Loucy (cell line): ENCODE results near the gene RALGDS.

ENCODE experiments used
- H2AFZ ChIP-seq: fragments of 200-600 bp; sonication (generic); 2 replicates; pipeline ENCODE4 v1.6.0; 2016; ENCODE audit warnings: antibody characterized with exemption, mild to moderate bottlenecking, low read length, moderate library complexity
- H3F3A ChIP-seq: fragments of 200-600 bp; 2 replicates; pipeline ENCODE4 v1.6.0; 2016; ENCODE audit warnings: antibody characterized with exemption, low read depth, mild to moderate bottlenecking
- H3K27me3 ChIP-seq: fragments of 200-600 bp; sonication (generic); 2 replicates; pipeline ENCODE4 v1.6.1; 2014; ENCODE audit warnings: low read length, mild to moderate bottlenecking; ENCODE audit not compliant: insufficient read depth, poor library complexity, severe bottlenecking
- H3K36me3 ChIP-seq: fragments of 200-600 bp; sonication (generic); 2 replicates; pipeline ENCODE4 v1.6.1; 2016; ENCODE audit warnings: low read length; ENCODE audit not compliant: insufficient read depth
- H3K4me1 ChIP-seq: fragments of 200-600 bp; sonication (generic); 2 replicates; pipeline ENCODE4 v1.5.1; 2014; ENCODE audit warnings: low read length, mild to moderate bottlenecking; ENCODE audit not compliant: insufficient read depth, poor library complexity, severe bottlenecking
- H3K4me2 ChIP-seq: fragments of 200-600 bp; sonication (generic); 2 replicates; pipeline ENCODE4 v1.6.0; 2014; ENCODE audit warnings: antibody characterized with exemption, low read length, low read depth, mild to moderate bottlenecking; ENCODE audit not compliant: poor library complexity, severe bottlenecking
- H3K4me3 ChIP-seq: fragments of 200-600 bp; sonication (generic); 2 replicates; pipeline ENCODE4 v1.5.1; 2014; ENCODE audit warnings: low read length, mild to moderate bottlenecking, mixed read lengths; ENCODE audit not compliant: poor library complexity, severe bottlenecking
- H3K79me2 ChIP-seq: fragments of 200-600 bp; sonication (generic); 2 replicates; pipeline ENCODE4 v1.6.1; 2014; ENCODE audit warnings: low read length; ENCODE audit not compliant: insufficient read depth
- H3K9ac ChIP-seq: fragments of 200-600 bp; sonication (generic); 2 replicates; pipeline ENCODE4 v1.6.0; 2014; ENCODE audit warnings: mild to moderate bottlenecking, low read depth, low read length, moderate library complexity; ENCODE audit not compliant: poor library complexity, severe bottlenecking
- H3K9me2 ChIP-seq: fragments of 200-600 bp; sonication (generic); replicated peaks from 2 replicates; pipeline ENCODE4 v1.6.1; 2016; ENCODE audit warnings: low read depth, low read length, mixed read lengths
- H3K9me3 ChIP-seq: fragments of 200-600 bp; sonication (generic); 2 replicates; pipeline ENCODE4 v1.6.1; 2014; ENCODE audit warnings: mild to moderate bottlenecking, antibody characterized with exemption, low read length, low read depth; ENCODE audit not compliant: insufficient read depth
- H4K20me1 ChIP-seq: fragments of 200-600 bp; sonication (generic); 2 replicates; pipeline ENCODE4 v1.6.0; 2014; ENCODE audit warnings: antibody characterized with exemption, low read length, mild to moderate bottlenecking; ENCODE audit not compliant: insufficient read depth, poor library complexity, severe bottlenecking
- EZH2phosphoT487 ChIP-seq: fragments of 200-600 bp; IDR thresholded peaks from 2 replicates; pipeline ENCODE4 v1.6.1; 2018; ENCODE audit warnings: antibody characterized with exemption, mild to moderate bottlenecking, moderate library complexity, borderline replicate concordance
- TF ChIP-seq, protein P1 (sequence below): fragments of 200-600 bp; sonication (generic); conservative IDR thresholded peaks from 2 replicates; pipeline ENCODE4 v1.5.1; 2014; ENCODE audit warnings: mild to moderate bottlenecking, antibody characterized with exemption, low read length

The RALGDS gene

DNA sequence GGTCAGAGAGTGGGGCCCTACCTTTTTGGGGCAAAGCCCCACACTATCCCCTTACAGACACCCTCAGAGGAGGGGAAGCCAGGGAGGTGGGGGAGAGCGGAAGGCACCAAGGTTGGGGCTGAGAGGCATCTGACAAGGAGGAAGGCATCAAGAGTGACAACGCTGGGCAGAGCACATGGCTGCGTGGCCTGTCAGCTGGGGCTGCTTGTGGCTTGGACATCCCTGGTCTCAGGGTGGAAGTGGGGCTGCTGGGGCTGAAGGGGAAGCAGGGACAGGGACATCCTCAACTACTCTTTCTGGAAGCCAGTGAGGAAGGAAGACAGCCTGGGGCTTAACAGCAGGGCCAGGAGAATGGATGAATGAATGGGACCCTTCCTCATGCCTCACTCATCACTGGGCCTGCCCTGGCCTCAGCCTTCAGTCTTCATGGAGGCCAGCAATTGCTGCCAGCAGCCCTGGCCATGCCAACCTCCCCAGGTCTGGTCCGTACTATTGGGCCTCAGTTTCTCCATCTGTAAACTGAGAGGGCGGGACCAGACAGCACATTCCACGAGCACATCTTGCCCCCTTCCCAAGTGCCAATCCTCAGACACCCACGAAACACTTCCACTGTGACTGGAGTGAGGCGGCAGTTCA is 993 bp upstream of the RALGDS start:
- Histone ChIP-seq H3K9me2 (no peaks in the 10 kb centered on the region), H3K4me3 (no peak overlapping the region), H3F3A (peaks cover 5% of the 10 kb centered on the region; the same call in 1 of the 2 replicates), H3K4me2 (no peak overlapping the region), H3K9ac (no peak overlapping the region), H2AFZ (no peak overlapping the region), H3K36me3 (peaks cover 6% of the 10 kb centered on the region; the same call in 1 of the 2 replicates), H3K4me1 (peaks cover 9% of the 10 kb centered on the region), H3K9me3 (no peaks in the 10 kb centered on the region), H3K79me2 (peaks cover 71% of the 10 kb centered on the region), H3K27me3 (no peaks in the 10 kb centered on the region), H4K20me1 (peaks cover 58% of the 10 kb centered on the region)
- no peak for TF ChIP-seq EZH2phosphoT487
- TF ChIP-seq, protein P1, sequence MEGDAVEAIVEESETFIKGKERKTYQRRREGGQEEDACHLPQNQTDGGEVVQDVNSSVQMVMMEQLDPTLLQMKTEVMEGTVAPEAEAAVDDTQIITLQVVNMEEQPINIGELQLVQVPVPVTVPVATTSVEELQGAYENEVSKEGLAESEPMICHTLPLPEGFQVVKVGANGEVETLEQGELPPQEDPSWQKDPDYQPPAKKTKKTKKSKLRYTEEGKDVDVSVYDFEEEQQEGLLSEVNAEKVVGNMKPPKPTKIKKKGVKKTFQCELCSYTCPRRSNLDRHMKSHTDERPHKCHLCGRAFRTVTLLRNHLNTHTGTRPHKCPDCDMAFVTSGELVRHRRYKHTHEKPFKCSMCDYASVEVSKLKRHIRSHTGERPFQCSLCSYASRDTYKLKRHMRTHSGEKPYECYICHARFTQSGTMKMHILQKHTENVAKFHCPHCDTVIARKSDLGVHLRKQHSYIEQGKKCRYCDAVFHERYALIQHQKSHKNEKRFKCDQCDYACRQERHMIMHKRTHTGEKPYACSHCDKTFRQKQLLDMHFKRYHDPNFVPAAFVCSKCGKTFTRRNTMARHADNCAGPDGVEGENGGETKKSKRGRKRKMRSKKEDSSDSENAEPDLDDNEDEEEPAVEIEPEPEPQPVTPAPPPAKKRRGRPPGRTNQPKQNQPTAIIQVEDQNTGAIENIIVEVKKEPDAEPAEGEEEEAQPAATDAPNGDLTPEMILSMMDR = no peak

DNA sequence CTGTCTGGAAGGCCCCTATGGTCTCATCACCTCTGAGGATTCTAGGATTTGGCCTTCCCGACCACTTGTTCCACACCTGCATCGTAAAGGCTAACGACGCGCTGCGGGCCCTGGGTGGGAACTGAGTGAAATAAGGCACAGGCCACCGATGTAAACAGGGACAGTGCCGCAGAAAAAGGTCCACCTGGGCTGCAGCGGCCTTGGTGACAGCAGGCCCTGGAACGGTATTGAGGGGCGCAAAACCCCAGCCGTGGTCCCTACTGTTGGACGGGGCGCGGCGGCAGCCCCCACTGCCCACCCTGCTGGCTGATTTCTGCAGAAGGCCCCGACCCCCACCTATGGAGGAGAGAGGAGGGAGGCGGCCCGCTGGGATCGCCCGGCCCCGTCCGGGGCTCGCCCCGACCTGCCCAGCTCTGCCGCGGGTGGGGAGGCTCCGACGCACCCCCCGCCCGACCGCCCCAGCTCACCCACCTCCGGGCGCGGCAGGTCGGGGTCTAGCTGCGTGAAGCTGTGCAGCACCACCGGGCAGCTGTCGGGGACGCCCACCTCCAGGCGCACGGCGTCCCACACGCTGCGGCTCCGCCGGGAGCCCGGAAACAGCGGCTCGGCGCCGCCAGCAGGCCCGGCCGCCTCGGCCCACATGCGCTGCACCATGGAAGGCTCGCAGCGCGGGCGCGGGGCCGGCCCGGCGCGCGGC is 391 bp downstream of the RALGDS start:
- peaks cover 9% of the 10 kb centered on the region for H3K4me1 ChIP-seq
- peak overlapping the region; percentile 92 for H3K4me2 ChIP-seq
- no peak for TF ChIP-seq EZH2phosphoT487
- TF ChIP-seq, protein P1 = no peak
- H3K27me3 ChIP-seq = no peaks in the 10 kb centered on the region
- H3F3A ChIP-seq = peaks cover 5% of the 10 kb centered on the region; the same call in 1 of the 2 replicates
- no peak overlapping the region for H2AFZ ChIP-seq
- H3K36me3 ChIP-seq = no peaks in the 10 kb centered on the region
- H4K20me1 ChIP-seq = peaks cover 56% of the 10 kb centered on the region
- peak overlapping the region; percentile 78 for H3K4me3 ChIP-seq
- H3K9me2 ChIP-seq = no peaks in the 10 kb centered on the region
- peak overlapping the region; percentile 71 for H3K9ac ChIP-seq
- peaks cover 72% of the 10 kb centered on the region for H3K79me2 ChIP-seq
- no peaks in the 10 kb centered on the region for H3K9me3 ChIP-seq

DNA sequence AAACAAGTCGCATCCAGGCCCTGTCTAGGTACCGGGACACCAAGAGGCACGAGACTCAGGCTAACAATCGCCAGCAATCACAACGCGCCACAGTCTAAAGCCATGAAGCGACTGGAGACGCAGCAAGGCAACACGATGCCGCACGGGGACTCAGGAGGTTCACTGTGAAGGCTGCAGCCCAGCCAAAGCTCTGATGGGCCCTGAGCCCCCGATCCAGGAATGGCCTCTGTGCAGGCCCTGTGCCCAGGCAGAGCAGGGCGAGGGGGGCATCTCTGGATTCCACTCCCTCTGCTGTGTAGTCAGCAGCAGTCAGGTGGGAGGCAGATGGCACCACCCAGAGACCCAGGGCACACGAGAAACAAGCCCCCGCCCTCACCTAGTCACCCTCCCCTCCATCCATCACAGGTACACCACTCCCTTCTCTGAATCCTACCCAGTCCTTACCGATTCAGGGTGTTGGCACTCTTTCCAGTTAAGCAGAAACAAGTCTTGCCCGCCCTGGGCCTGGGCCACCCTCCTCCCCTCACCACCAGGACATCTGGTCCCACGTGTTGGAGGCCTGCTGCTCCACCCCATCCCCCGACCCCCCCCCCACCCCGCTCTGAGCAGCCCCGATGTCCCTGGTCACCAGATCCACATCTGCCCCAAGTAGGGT is 1.1 kb downstream of the RALGDS start:
- H3K9me2 ChIP-seq = no peaks in the 10 kb centered on the region
- H3K36me3 ChIP-seq = no peaks in the 10 kb centered on the region
- H3F3A ChIP-seq = peaks cover 5% of the 10 kb centered on the region; the same call in 1 of the 2 replicates
- H3K4me1 ChIP-seq = peaks cover 15% of the 10 kb centered on the region
- peak overlapping the region; percentile 71 for H3K9ac ChIP-seq
- H3K4me3 ChIP-seq = peak overlapping the region; percentile 78
- H3K4me2 ChIP-seq = peak overlapping the region; percentile 92
- H3K27me3 ChIP-seq = no peaks in the 10 kb centered on the region
- peaks cover 75% of the 10 kb centered on the region for H3K79me2 ChIP-seq
- no peak overlapping the region for H2AFZ ChIP-seq
- no peak for TF ChIP-seq EZH2phosphoT487
- TF ChIP-seq, protein P1 = no peak
- H4K20me1 ChIP-seq = peaks cover 62% of the 10 kb centered on the region
- no peaks in the 10 kb centered on the region for H3K9me3 ChIP-seq
